Vagina (tissue), 2 donors: ENCODE results near the gene PRDM16. TPM values are rescaled to one million over a fixed set of nuclear protein-coding genes. Genes with fewer than 3 reads are reported as not detected.
A peak's percentile ranks its signal among the peaks of the same experiment; 100 is the strongest.

Source experiments
- DNase-seq, 2 donors: peaks; one replicate each; pipeline ENCODE4 v3.0.0-alpha.2; 2017; ENCODE audit errors: extremely low spot score in 2 of 2
- H3K27ac ChIP-seq: fragments of 200-600 bp; sonication (generic); one replicate; pipeline ENCODE4 v1.5.1; 2019
- H3K27me3 ChIP-seq: fragments of 200-600 bp; sonication (generic); one replicate; pipeline ENCODE4 v1.5.1; 2019
- H3K36me3 ChIP-seq, 2 donors: fragments of 200-600 bp; sonication (generic); one replicate each; pipeline ENCODE4 v1.5.1; 2017 to 2019
- H3K4me1 ChIP-seq: fragments of 200-600 bp; sonication (generic); one replicate; pipeline ENCODE4 v1.5.1; 2019
- H3K4me3 ChIP-seq, 2 donors: fragments of 200-600 bp; sonication (generic); 1 replicate in 1 of 2; 2 replicates in 1 of 2; pipeline ENCODE4 v1.5.1; 2016 to 2019
- H3K9me3 ChIP-seq: fragments of 200-600 bp; sonication (generic); one replicate; pipeline ENCODE4 v1.5.1; 2019
- CTCF ChIP-seq, 3 experiments: fragments of 450-650 bp in 2 of 3; fragments of 200-600 bp in 1 of 3; sonication (generic) in 1 of 3; IDR thresholded peaks; one replicate each; pipeline ENCODE4 v1.5.1; 2017 to 2019; ENCODE audit warnings: antibody characterized with exemption in 3 of 3, mild to moderate bottlenecking in 2 of 3, moderate library complexity in 2 of 3
- POLR2A ChIP-seq, 2 donors: fragments of 450-650 bp; IDR thresholded peaks; one replicate each; pipeline ENCODE4 v1.6.1; 2017; ENCODE audit warnings: antibody characterized with exemption in 2 of 2, mild to moderate bottlenecking in 2 of 2, moderate library complexity in 2 of 2
- POLR2AphosphoS5 ChIP-seq, 2 donors: sonication (generic); formaldehyde crosslinking; IDR thresholded peaks; one replicate each; pipeline ENCODE4 v1.9.0; 2017; ENCODE audit warnings: antibody characterized with exemption in 2 of 2, mild to moderate bottlenecking in 2 of 2, low read depth in 1 of 2; ENCODE audit not compliant: insufficient read depth in 1 of 2
- intact Hi-C: fragments of 100-400 bp; cut with DNase I; formaldehyde crosslinking; loops from one replicate; pipeline ENCODE4 v1.15.1; 2023
- total RNA-seq: library from RNA; depleted of rRNA; stranded (reverse); fragments of >200 nt; gene quantifications from one replicate; pipeline ENCODE4 v1.2.3, GENCODE V29; 2016

PRDM16 gene
- total RNA-seq, 1 donor from 2014 or later: 3.9 TPM

- H3K9me3 ChIP-seq: no peaks in the 10 kb centered on the region
- intact Hi-C loops: no loop called here
- H3K4me1 ChIP-seq: peaks cover 16% of the 10 kb centered on the region
- TF ChIP-seq CTCF (IDR thresholded peaks at IDR 0.05) (no peak), POLR2AphosphoS5 (IDR thresholded peaks at IDR 0.05; ENCODE audit: insufficient read depth in 1 of 2, low read depth in 1 of 2) (no peak), POLR2A (IDR thresholded peaks at IDR 0.05) (no peak)
- H3K27ac ChIP-seq: no peak overlapping the region
- H3K36me3 ChIP-seq: no peaks in the 10 kb centered on the region
- H3K4me3 ChIP-seq: peak overlapping the region; percentile 1 to 7
- H3K27me3 ChIP-seq: peaks cover 6% of the 10 kb centered on the region
- DNase-seq: no peak
These were observed 324.3 kb downstream of the PRDM16 start for GRCh38 chr1:3393024-3393986.

DNA sequence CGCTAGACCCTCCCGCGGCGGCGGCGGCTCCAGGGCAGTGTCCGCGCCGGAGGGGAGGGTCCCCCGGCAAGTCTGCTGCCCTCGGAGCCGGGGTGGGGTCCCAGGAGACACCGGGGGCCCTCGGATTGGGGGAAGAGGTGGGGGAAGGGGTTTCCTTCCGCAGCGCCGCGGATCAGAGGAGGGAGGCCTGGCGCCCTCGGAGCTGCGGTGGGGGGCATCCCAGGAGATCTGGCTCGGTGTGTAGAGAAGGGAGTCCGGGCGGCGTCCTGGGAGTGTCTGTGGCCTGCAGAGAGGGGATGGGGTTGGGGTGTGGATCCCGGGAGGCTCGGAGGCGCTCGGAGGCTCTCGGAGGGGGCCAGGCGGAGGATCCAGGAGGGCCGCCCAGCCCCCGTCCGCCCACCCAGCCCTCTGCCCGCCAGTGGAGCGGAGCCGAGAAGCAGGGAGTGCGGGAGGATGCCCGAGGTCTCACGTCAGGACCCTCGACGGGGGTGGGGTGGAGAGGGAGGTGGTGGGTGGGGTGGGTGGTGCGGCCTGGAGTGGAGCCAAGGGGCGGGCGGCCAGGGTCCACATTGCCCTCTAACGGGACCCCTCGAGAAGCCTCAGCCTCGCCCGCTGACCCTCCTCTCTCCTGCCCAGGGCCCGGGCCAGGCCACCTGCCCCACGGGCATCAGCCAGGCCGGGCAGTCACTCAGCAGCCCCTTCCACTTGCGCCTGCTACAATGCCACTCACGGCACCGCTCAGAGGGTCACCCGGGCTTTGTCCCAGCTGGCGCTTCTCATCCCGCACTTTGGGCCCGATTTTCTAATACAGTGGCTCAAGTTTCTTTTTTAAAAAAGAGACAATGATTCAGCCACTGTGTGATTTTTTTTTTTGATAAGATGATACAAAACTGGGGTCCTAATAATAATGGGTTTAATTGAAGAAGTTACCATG, 325.3 kb downstream of the PRDM16 start:
- intact Hi-C loops: no loop called here
- TF ChIP-seq POLR2A (IDR thresholded peaks at IDR 0.05) (no peak), CTCF (IDR thresholded peaks at IDR 0.05) (no peak), POLR2AphosphoS5 (IDR thresholded peaks at IDR 0.05; ENCODE audit: insufficient read depth in 1 of 2, low read depth in 1 of 2) (no peak)
- peak overlapping the region; percentile 1 to 7 for H3K4me3 ChIP-seq
- peaks cover 6% of the 10 kb centered on the region for H3K27me3 ChIP-seq
- no peaks in the 10 kb centered on the region for H3K9me3 ChIP-seq
- H3K27ac ChIP-seq: no peak overlapping the region
- no peaks in the 10 kb centered on the region for H3K36me3 ChIP-seq
- H3K4me1 ChIP-seq: peaks cover 16% of the 10 kb centered on the region
- no peak for DNase-seq

DNA sequence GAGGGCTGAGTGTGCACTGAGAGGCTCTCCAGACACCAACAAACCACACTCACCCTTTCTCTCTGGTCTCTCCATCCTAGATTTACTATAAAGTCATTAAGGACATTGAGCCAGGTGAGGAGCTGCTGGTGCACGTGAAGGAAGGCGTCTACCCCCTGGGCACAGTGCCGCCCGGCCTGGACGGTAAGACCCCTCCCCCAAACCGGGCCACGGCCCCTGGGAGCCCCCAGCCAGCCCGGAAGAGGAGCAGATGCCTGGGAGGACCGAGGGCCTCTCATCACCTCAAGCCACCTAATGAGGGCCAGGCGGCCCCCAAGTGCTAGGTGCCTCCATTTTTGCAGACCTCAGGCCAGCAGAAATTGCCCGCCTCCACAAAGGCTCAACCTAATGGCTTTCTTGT, 327.4 kb downstream of the PRDM16 start:
- H3K36me3 ChIP-seq: no peaks in the 10 kb centered on the region
- no peaks in the 10 kb centered on the region for H3K9me3 ChIP-seq
- H3K4me1 ChIP-seq: peaks cover 16% of the 10 kb centered on the region
- no peak overlapping the region for H3K27ac ChIP-seq
- no peak overlapping the region for H3K4me3 ChIP-seq
- no peak for DNase-seq
- TF ChIP-seq POLR2AphosphoS5 (IDR thresholded peaks at IDR 0.05; ENCODE audit: insufficient read depth in 1 of 2, low read depth in 1 of 2): no peak
- TF ChIP-seq POLR2A (IDR thresholded peaks at IDR 0.05): no peak
- TF ChIP-seq CTCF (IDR thresholded peaks at IDR 0.05): no peak
- H3K27me3 ChIP-seq: peaks cover 6% of the 10 kb centered on the region
- intact Hi-C loops: no loop called here

DNA sequence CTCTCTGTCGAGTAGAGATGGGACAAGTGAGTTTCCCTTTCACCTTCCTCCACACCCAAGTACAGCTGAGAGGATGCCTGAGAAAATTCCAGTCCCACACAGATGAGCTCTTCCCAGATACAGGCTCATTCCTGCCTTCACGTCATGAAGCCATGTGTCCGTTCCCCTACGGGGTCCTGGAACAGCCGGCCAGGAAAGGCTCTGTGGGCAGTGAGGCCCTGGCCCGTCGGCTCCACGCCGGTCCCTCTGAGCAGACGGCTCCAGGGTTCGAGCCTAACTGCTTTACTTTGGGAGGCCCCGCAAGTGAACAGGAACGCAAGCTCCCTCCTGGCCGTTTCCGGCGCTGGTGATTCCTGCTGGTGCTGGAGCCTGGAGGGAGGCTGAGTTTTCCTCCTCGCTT, 328.3 kb downstream of the PRDM16 start:
- Histone ChIP-seq H3K27ac (no peak overlapping the region), H3K4me1 (peaks cover 21% of the 10 kb centered on the region), H3K4me3 (no peak overlapping the region), H3K27me3 (peaks cover 6% of the 10 kb centered on the region), H3K36me3 (no peaks in the 10 kb centered on the region), H3K9me3 (no peaks in the 10 kb centered on the region)
- no peak for DNase-seq
- intact Hi-C loops: no loop called here
- TF ChIP-seq POLR2A (IDR thresholded peaks at IDR 0.05) (no peak), POLR2AphosphoS5 (IDR thresholded peaks at IDR 0.05; ENCODE audit: insufficient read depth in 1 of 2, low read depth in 1 of 2) (no peak), CTCF (IDR thresholded peaks at IDR 0.05) (no peak)
